ENCODE measurements around the gene CYFIP1.

DNA sequence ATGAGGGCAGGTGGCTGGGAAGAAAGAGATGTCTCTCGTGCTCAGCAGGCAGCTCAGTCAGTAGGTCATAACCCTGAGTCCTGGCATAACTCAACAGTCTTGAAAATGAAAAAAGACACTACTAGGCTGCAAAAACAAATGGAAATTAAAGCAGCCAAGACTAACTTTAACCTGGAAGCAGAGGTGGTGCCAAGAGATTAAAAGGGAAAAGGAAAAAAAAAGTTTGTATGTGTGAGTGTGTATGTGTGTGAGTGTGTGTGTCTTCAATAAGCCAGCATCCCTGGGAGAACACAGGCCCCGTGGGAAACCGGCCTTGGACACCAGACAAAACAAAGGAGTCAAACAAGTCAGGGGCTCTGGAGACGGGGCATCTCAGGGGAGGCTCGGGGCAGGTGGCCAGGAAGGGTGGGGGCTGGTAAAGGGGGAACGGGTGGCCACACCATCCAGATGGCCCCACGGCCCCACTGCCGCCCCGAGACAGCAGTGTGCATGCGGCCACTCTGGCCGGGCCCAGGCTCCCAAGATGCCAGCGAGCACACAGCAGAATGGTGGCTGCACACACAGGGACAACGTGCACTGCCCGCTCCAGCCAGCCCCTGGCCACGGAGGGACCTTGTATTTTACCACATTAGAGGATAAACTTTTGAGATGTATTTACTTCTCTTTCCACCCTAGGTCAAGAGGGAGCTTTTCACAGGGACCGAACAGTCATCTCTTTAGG is 23.8 kb downstream of the CYFIP1 start:
- no peak for TF ChIP-seq NFYB (IDR thresholded peaks at IDR 0.05; ENCODE audit: insufficient read depth, low read depth, low read length)
- no peak for TF ChIP-seq RFX5 (IDR thresholded peaks at IDR 0.05; ENCODE audit: low read depth, low read length)
- TF ChIP-seq, protein P1, sequence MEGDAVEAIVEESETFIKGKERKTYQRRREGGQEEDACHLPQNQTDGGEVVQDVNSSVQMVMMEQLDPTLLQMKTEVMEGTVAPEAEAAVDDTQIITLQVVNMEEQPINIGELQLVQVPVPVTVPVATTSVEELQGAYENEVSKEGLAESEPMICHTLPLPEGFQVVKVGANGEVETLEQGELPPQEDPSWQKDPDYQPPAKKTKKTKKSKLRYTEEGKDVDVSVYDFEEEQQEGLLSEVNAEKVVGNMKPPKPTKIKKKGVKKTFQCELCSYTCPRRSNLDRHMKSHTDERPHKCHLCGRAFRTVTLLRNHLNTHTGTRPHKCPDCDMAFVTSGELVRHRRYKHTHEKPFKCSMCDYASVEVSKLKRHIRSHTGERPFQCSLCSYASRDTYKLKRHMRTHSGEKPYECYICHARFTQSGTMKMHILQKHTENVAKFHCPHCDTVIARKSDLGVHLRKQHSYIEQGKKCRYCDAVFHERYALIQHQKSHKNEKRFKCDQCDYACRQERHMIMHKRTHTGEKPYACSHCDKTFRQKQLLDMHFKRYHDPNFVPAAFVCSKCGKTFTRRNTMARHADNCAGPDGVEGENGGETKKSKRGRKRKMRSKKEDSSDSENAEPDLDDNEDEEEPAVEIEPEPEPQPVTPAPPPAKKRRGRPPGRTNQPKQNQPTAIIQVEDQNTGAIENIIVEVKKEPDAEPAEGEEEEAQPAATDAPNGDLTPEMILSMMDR (IDR thresholded peaks at IDR 0.05 in 2 of 3, conservative IDR thresholded peaks at IDR 0.05 in 1 of 3; ENCODE audit: control insufficient read depth in 2 of 3, extremely low read depth in 1 of 3, insufficient read depth in 1 of 3, low read depth in 3 of 3, low read length in 3 of 3): no peak

Measured in GM12878 (cell line).